ENCODE measurements around the gene NSG2. TPM values are rescaled to one million over a fixed set of nuclear protein-coding genes. Genes with fewer than 3 reads are reported as not detected.
"Not testable (repeated sequence)": the region's sequence is repeated elsewhere in the genome, so short reads cannot be mapped to it uniquely, and the experiment has no call there.

NSG2 gene
- total RNA-seq, 4 donors from 2014 or later = not detected

DNA sequence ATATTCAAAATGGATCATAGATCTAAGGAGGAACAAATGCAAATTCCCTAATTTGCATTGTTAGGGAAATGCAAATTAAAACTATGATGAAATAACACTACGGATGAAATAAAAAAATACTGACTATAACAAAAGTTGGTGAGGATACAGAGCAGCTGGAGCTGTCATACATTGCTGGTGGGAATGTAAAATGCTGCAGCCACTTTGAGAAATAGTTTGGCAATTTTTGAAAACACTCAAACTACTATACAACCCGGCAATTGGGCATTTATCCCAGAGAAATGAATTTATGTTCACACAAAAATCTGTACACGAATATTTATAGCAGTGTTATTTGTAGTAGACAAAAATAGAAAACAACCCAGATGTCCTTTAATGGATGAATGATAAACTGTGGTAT lies 34.1 kb upstream of the NSG2 start:
- DNase-seq (ENCODE audit: low spot score) = no peak
- ATAC-seq (ENCODE audit: low FRiP score) = no peak
- no peak for TF ChIP-seq CTCF (IDR thresholded peaks at IDR 0.05)

- DNase-seq (ENCODE audit: low spot score) = not testable (repeated sequence)
Measured at GRCh38 chr5:174020069-174020927, 25.2 kb upstream of the NSG2 start.

DNA sequence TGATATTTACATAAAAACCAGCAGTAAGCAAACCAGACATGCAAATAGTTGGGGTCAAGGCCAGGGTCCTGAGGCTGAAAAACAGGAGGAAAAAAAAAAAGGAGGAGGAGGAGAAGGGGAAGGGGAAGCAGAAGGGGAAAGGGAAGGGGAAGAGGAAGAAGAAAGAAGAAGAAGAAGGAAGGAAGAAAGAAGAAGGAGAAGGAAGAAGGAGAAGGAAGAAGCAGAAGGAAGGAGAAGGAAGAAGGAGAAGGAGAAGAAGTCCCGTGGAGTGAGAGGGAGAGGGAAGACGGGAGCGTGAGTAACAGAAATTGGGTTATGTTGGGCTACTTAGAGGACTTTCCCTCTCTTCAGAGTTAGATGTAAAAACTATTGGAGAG lies 24.6 kb upstream of the NSG2 start:
- no peak for ATAC-seq (ENCODE audit: low FRiP score)
- no peak for TF ChIP-seq CTCF (IDR thresholded peaks at IDR 0.05)
- no peak for DNase-seq (ENCODE audit: low spot score)

More at GRCh38 chr5:174020069-174020927, 25.2 kb upstream of the NSG2 start:
- not testable (repeated sequence) for ATAC-seq (ENCODE audit: low FRiP score)

DNA sequence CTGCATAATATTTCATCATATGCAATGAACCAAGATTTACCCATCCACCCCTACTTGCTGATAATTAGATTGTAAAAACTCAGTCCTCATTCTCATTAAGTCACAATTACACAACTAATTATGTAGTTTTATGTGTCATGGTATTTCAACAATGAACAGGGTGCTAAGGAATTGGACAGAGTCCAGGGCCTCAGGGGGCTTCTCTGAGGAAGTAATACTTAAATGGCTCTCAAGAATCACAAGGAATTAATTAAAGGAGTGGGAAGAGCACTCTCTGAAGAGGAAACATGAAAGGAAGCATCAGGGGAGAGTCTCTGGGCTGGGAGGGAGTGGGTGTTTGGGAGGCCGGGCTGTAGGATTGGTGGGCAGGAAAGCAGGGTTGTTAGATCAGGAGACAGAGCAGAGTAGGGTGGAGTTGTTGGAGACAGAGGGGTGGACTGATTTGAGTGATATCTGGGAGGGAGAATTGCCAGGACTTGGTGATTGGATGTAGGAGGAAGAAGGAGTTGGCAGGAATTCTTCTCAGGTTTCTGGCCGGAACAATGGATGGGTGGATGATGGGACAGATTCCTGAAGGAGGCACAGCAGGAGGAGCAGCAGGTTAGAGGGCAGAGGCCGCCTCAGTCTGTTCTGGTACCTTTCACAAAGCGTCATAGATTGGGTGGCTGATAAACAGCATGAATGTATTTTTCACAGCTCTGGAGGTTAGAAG lies 23.0 kb upstream of the NSG2 start:
- no peak for TF ChIP-seq CTCF (IDR thresholded peaks at IDR 0.05)
- ATAC-seq (ENCODE audit: low FRiP score) (no peak), DNase-seq (ENCODE audit: low spot score) (no peak)

GRCh38 chr5:174030286-174030685 lies 15.2 kb upstream of the NSG2 start:
- DNase-seq (ENCODE audit: low spot score) (no peak), ATAC-seq (ENCODE audit: low FRiP score) (no peak)
- no peak for TF ChIP-seq CTCF (IDR thresholded peaks at IDR 0.05)

DNA sequence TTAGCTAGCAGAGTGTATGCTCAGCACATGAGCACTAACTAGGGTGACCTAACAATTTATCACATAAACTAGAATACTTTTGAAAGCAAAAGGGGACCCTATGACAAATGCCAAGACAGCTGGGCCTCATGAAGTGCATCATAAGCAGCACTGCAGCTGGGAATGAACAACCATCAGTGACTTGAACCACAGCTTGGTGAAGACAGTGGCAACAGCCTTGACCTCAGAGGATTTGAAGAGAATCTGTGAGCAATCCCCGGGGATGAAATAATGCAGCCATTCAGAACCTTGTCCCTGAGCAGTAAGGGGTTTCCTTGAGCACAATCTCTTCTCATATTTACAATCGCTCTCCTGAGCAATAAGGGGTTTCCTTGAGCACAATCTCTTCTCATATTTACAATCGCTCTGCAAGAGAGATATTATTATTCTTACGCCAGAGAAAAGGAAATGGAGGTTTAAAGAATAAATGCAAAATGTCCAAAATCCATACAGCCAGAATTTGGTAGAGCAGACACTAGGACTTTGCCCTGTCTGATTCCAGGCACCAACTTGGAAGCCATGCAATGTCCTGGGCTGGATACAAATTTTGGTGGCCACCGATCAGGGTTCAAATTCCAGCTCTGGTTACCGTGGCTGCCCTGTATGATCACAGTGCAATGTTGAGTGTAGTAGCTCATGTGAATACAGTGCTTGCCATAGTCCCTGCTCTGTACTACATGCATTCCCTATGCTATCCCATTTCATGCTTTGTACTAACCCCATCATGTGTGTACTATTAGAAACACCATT lies 846 bp upstream of the NSG2 start:
- no peak for TF ChIP-seq CTCF (IDR thresholded peaks at IDR 0.05)
- DNase-seq (ENCODE audit: low spot score) (no peak), ATAC-seq (ENCODE audit: low FRiP score) (no peak)

DNA sequence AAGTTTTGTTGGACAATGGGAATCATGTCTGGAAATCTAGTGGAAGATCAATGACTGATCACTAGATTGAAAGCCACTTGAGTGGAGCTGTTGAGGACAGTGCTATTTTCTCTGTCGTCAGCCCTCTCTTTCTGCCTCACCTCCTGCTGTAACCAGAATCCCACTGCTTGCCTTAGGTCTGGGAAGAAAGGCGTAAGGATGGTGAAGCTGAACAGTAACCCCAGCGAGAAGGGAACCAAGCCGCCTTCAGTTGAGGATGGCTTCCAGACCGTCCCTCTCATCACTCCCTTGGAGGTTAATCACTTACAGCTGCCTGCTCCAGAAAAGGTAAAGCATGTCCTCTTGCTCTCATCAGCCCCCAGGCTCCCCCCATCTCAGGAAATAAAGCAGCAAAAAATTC lies 1.1 kb downstream of the NSG2 start:
- no peak for DNase-seq (ENCODE audit: low spot score)
- TF ChIP-seq CTCF (IDR thresholded peaks at IDR 0.05) = no peak
- no peak for ATAC-seq (ENCODE audit: low FRiP score)
